CD4-positive, alpha-beta T cell treated with Interleukin-6 for 4 hours (primary cell): Measurements from ENCODE around the gene PAEP.
"Not testable (repeated sequence)": the region's sequence is repeated elsewhere in the genome, so short reads cannot be mapped to it uniquely, and the experiment has no call there.

Experiments used
- DNase-seq: peaks from one replicate; pipeline ENCODE4 v3.0.0-alpha.2; 2020; ENCODE audit warnings: mixed read lengths

The PAEP gene

DNA sequence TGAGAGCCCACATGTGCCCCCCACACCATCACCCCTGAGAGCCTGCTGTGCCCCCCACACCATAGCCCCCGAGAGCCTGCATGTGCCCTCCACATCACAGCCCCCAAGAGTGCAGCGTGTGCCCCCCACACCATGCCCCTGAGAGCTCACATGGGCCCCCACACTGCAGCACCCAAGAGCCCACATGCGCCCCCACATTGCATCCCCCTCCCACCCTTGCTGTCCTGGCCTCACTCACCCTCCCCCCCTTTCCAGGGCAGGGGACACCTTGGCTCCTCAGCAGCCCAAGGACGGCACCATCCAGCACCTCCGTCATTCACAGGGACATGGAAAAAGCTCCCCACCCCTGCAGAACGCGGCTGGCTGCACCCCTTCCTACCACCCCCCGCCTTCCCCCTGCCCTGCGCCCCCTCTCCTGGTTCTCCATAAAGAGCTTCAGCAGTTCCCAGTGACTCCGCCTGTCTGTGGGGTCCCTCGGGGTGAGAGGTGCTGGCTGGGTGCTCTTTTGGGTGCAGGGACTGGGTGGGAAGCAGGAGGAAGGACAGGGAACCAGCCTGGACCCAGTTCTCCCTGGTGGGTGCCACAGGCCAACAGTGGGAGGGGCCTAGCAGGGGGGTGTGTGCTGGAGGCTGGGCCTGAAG is 35.3 kb upstream of the PAEP start:
- no peak for DNase-seq

GRCh38 chr9:135526730-135527571 is 34.6 kb upstream of the PAEP start:
- no peak for DNase-seq

DNA sequence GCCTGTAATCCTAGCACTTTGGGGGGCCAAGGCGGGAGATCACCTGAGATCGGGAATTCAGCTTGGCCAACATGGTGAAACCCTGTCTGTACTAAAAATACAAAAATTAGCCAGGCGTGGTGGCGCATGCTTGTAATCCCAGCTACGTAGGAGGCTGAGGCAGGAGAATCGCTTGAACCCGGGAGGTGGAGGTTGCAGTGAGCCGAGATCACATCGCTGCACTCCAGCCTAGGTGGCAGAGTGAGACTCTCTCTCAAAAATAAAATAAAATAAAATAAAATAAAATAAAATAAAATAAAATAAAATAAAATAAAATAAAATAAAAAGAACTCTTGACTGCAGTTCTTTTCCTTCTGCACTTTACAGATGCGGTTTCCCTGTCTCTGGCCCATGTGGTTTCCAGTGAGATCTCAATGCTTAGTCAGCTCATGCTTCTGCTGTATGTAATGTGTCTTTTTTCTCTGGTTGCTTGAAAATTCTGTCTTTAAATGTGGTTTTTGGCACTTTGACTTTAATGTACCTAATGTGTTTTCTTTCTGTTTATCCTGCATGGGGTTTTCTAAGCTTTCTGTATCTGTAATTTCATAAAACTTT is 32.6 kb upstream of the PAEP start:
- DNase-seq, result not testable (repeated sequence)

DNA sequence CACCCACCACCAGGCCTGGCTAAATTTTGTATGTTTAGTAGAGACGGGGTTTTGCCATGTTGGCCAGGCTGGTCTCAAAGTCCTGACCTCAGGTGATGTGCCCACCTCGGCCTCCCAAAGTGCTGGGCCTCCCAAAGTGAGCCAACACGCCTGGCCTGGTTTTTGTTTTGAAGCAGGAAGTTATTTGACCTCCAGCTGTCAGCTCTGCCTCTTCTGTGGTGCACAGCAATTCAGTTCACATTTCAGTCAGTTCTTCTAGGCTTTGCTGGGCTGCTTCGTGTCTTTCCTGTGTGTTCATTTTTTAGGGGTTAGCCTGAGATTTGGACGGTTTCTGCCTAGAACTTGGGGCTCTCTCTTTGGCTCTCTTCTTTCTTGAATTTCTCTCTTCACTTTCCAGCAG is 31.4 kb upstream of the PAEP start:
- DNase-seq, result no peak

DNA sequence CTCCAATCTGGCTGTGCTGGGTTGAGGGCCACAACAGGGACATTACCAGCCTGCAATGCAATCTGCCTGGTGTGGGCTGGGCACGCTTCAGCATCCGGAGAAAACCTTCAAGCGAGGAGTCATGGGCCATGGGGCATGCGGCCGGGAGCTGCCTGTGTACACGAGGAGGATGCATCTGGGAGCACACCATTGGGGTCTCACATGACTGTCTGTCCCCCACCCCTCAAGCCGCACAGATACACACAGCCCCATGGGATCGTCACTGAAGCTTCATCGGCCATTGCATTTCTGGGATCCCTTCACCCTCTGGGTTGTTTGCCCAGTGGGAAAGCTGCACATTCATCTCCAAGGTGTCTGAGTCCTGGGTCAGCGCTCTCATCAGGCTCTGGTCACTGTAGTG is 30.5 kb upstream of the PAEP start:
- DNase-seq, result no peak

GRCh38 chr9:135533113-135533512 is 28.4 kb upstream of the PAEP start:
- DNase-seq, result no peak

DNA sequence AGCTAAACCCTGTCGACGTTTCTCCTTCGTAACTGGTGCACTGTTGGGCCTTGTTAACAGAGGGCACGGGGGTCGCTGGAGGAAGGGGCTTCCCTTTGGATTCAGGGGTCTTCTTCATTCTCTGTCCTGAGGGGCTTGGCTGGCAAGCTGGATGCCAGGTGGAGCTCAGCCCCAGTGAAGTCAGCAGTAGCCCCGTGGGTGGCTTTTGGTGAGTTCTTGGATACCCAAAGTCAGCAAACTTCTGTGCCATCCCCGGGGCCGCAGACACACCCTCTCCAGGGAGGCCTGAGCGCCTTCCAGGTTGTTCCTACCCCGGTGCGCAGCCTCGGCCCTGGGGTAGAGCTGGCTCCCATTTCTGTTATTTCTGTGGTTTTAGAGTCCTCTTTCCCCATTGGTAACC is 27.9 kb upstream of the PAEP start:
- no peak for DNase-seq

- DNase-seq, result not testable (repeated sequence)
Observed at GRCh38 chr9:135534192-135534711, 27.3 kb upstream of the PAEP start.

DNA sequence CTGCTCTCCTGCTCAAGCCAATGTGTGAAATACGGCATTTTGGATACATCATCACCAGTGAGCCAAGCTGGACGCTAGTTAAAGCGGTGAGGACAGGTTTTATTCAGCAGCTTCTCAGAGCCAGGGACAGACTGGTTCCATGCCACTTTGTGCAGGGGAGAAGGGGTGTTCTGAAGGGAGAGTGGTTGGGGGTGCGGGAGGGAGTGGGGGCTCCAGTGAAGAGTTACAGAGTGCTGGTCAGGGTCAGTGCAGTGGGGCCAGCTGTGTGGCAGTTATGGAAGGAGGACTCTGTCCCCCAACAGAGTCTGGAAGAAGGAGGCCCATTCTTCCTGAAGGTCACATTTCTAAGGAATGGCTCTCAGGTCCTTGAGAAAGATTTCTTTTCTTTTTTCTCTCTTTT is 26.7 kb upstream of the PAEP start:
- not testable (repeated sequence) for DNase-seq

- not testable (repeated sequence) for DNase-seq
Observed at GRCh38 chr9:135535631-135536030, 25.9 kb upstream of the PAEP start.

GRCh38 chr9:135536216-135536615 is 25.3 kb upstream of the PAEP start:
- no peak for DNase-seq

- DNase-seq, result not testable (repeated sequence)
Observed at GRCh38 chr9:135543262-135543894, 18.2 kb upstream of the PAEP start.

GRCh38 chr9:135544981-135545635 is 16.4 kb upstream of the PAEP start:
- DNase-seq, result no peak

DNA sequence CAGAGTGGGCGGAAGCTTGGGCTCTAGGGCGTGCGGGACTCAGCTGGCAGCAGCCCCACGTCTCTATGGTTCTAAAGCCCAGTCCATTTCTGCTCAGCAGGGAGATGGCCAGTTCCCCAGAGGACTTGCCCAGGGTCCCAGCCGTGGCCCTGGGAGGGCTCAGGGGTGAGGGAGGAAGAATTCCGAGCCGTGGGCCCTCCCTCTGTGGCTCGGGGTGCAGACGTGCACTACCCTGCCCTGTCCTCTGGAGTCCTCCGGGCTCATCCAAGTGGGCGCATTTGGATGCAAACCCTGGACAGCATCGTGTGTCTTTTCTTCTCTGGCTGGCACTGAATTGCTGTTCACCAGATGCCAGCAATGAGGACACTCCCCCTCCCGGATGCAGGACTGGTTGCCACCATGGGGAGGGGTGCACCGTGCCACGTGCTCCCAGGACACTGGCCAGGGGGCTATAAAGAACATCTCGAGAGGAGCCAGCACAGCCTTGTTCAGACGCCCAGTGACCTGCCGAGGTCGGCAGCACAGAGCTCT is 15.8 kb upstream of the PAEP start, which contains the start of gene OBP2A:
TSS of gene OBP2A (plus strand) at position 481 of the 531 bp plus-strand sequence. CDS start 55 bp downstream, outside the sequence.
- not testable (repeated sequence) for DNase-seq

GRCh38 chr9:135546792-135547617 is 14.6 kb upstream of the PAEP start:
- not testable (repeated sequence) for DNase-seq

DNA sequence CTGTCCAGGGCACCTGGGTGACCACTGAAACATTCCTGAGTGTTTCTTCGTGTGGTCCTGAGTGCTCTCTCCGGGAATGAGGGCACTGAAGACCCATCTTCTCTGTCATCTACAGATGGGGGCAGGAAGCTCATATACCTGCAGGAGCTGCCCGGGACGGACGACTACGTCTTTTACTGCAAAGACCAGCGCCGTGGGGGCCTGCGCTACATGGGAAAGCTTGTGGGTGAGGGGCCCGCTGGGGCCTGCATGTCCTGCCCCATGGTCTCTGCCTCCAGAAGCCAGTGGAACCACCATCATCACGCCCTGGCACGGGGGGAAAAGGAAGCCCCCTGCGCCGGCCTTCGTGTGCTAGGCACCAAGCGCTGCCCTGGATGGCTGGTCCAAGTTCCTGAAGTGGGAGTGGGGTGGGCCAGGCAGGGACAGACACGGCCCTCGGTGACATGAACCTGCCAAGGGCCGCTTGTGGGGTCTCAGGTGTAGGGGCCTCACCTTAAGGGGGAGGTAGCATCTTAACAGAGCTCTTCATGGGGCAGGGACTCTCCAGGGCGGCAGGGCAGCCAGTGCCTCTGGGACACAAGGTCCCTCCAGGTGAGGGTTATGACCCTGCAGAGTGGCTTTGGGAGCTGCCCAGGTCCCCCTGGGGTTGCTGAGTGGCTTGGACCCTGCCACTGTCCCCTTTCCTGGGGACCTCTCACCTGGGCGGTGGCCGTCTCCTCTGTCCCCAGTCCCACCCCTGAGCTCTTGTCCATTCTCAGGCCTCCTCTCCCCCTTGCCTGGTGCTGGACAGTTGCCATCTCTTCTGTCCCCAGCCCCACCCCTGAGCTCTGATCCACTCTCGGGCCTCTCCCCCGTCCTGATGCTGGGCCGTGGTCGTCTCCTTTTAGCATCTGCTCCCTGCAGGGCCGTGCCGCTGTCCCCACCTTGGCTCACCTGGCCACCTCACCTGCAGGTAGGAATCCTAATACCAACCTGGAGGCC is 13.5 kb upstream of the PAEP start:
- no peak for DNase-seq

- not testable (repeated sequence) for DNase-seq
Observed at GRCh38 chr9:135549478-135550343, 11.8 kb upstream of the PAEP start.

- DNase-seq, result no peak
Observed at GRCh38 chr9:135550344-135550918, 11.1 kb upstream of the PAEP start.

DNA sequence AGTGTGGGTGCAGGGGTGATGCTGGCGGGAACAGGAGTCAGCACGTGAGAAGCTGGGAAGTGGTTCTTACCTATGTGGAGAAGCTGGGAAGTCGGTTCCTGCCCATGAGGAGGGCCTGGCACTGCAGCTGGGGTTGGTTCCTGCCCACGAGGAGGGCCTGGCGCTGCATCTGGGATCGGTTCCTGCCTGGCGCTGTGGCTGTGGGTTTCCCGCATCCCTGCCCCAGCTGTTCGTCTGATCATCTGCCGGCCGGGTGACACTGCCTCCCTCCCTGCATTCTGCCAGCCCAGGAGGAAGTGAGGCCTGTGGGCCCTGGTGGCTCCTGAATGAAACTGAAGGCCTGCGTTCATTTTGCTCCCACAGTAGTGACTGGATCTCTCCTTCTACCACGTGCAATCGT is 10.5 kb upstream of the PAEP start:
- DNase-seq, result no peak
